Body of pancreas (tissue), 4 donors: ENCODE measurements around the gene ZNF507. TPM values are rescaled to one million over a fixed set of nuclear protein-coding genes. Genes with fewer than 3 reads are reported as not detected.
"Not testable (repeated sequence)": the region's sequence is repeated elsewhere in the genome, so short reads cannot be mapped to it uniquely, and the experiment has no call there.

Experiments used
- ATAC-seq: fragments of 150-250 bp; one replicate; pipeline ENCODE4 v1.9.1; 2016
- DNase-seq, 4 donors: peaks; one replicate each; pipeline ENCODE4 v3.0.0-alpha.2; 2019
- H3K27ac ChIP-seq, 4 donors: fragments of 200-600 bp; sonication (generic); 1 replicate in 3 of 4; 2 replicates in 1 of 4; pipeline versions ENCODE4 v1.5.1 to v1.6.1; 2016 to 2019; ENCODE audit warnings: mild to moderate bottlenecking in 1 of 4, mixed read lengths in 1 of 4, moderate library complexity in 1 of 4
- H3K27me3 ChIP-seq, 2 donors: fragments of 200-600 bp; sonication (generic); one replicate each; pipeline ENCODE4 v1.6.0; 2016; ENCODE audit warnings: mild to moderate bottlenecking in 1 of 2
- H3K36me3 ChIP-seq, 2 donors: fragments of 200-600 bp; sonication (generic); replicated peaks in 1 of 2; 2 replicates each; pipeline ENCODE4 v1.5.1; 2016; ENCODE audit warnings: low read depth in 2 of 2; ENCODE audit not compliant: insufficient read depth in 1 of 2
- H3K4me1 ChIP-seq: fragments of 200-600 bp; sonication (generic); one replicate; pipeline ENCODE4 v1.6.0; 2016
- H3K4me3 ChIP-seq, 2 donors: fragments of 200-600 bp; sonication (generic); 1 replicate in 1 of 2; 2 replicates in 1 of 2; pipeline ENCODE4 v1.5.1; 2016 to 2019
- H3K9me3 ChIP-seq, 3 donors: fragments of 200-600 bp; sonication (generic); 1 replicate in 2 of 3; 2 replicates in 1 of 3; pipeline ENCODE4 v1.5.1; 2016
- CTCF ChIP-seq, 7 experiments: fragments of 450-650 bp in 4 of 7; fragments of 200-600 bp in 3 of 7; sonication (generic) in 3 of 7; IDR thresholded peaks; one replicate each; pipeline ENCODE4 v1.5.1; 2016 to 2019; ENCODE audit warnings: antibody characterized with exemption in 7 of 7
- POLR2A ChIP-seq, 3 donors: fragments of 450-650 bp; IDR thresholded peaks; one replicate each; pipeline ENCODE4 v1.6.1; 2016; ENCODE audit warnings: antibody characterized with exemption in 3 of 3, mild to moderate bottlenecking in 2 of 3
- WGBS, 2 donors: methylation state at CpG; one replicate each; pipeline ENCODE4 v1.1.5; 2017; 5-methylcytosine and 5-hydroxymethylcytosine counted together
- intact Hi-C: fragments of 100-400 bp; cut with DNase I; formaldehyde crosslinking; loops from one replicate; pipeline ENCODE4 v1.15.1; 2023
- total RNA-seq, 2 donors: library from RNA; depleted of rRNA; stranded (reverse); fragments of >200 nt; gene quantifications; one replicate each; pipeline ENCODE4 v1.1.0, GENCODE V29; 2016

The ZNF507 gene
- total RNA-seq, 2 donors from 2014 or later = 14.2 to 19.7 TPM

- Histone ChIP-seq H3K27me3 (no peaks in the 10 kb centered on the region), H3K36me3 (peaks cover 0 to 6% of the 10 kb centered on the region in 2 donors), H3K27ac (no peak overlapping the region), H3K4me1 (peaks cover 20% of the 10 kb centered on the region), H3K4me3 (no peak overlapping the region), H3K9me3 (no peaks in the 10 kb centered on the region)
- 91 to 93% methylated on average over 3 of the region's 3 CpGs for WGBS, 2 donors
- intact Hi-C loops = no loop called here
- no peak for ATAC-seq
- TF ChIP-seq CTCF (IDR thresholded peaks at IDR 0.05) (no peak), POLR2A (IDR thresholded peaks at IDR 0.05) (no peak)
- no peak for DNase-seq
These were observed 22.6 kb downstream of the ZNF507 start for GRCh38 chr19:32367948-32368536.

- Histone ChIP-seq H3K9me3 (no peaks in the 10 kb centered on the region), H3K4me3 (no peak overlapping the region), H3K27ac (no peak overlapping the region), H3K4me1 (peaks cover 20% of the 10 kb centered on the region), H3K36me3 (peaks cover 0 to 6% of the 10 kb centered on the region in 2 donors), H3K27me3 (no peaks in the 10 kb centered on the region)
- DNase-seq (no peak), ATAC-seq (no peak)
- TF ChIP-seq POLR2A (IDR thresholded peaks at IDR 0.05) (no peak), CTCF (IDR thresholded peaks at IDR 0.05) (no peak)
- intact Hi-C loops = no loop called here
- WGBS, 2 donors = 29 to 34% methylated on average over 2 of the region's 2 CpGs
These were observed 23.4 kb downstream of the ZNF507 start for GRCh38 chr19:32368787-32369186.

GRCh38 chr19:32372726-32373517 lies 27.5 kb downstream of the ZNF507 start:
- Histone ChIP-seq H3K27me3 (no peaks in the 10 kb centered on the region), H3K4me1 (peaks cover 22% of the 10 kb centered on the region), H3K36me3 (no peaks in the 10 kb centered on the region), H3K9me3 (no peaks in the 10 kb centered on the region), H3K4me3 (no peak overlapping the region), H3K27ac (peak overlapping the region; percentile 43 to 78 (median 64))
- WGBS, 2 donors = 79 to 87% methylated on average over 7 of the region's 7 CpGs
- TF ChIP-seq CTCF (IDR thresholded peaks at IDR 0.05) = no peak
- no peak for TF ChIP-seq POLR2A (IDR thresholded peaks at IDR 0.05)
- intact Hi-C loops = no loop called here
- ATAC-seq = no peak
- DNase-seq = no peak

GRCh38 chr19:32373585-32374295 lies 28.3 kb downstream of the ZNF507 start:
- ATAC-seq = peak; percentile 99
- WGBS, 2 donors = 28 to 32% methylated on average over 10 of the region's 10 CpGs
- TF ChIP-seq CTCF (IDR thresholded peaks at IDR 0.05) (peak in 1 of 7 experiments; percentile 1), POLR2A (IDR thresholded peaks at IDR 0.05) (no peak)
- peak; percentile 44 to 86 (median 62) for DNase-seq
- Histone ChIP-seq H3K36me3 (no peaks in the 10 kb centered on the region), H3K4me3 (no peak overlapping the region), H3K4me1 (peaks cover 22% of the 10 kb centered on the region), H3K27ac (peak overlapping the region; percentile 43 to 78 (median 64)), H3K27me3 (no peaks in the 10 kb centered on the region), H3K9me3 (no peaks in the 10 kb centered on the region)
- intact Hi-C loops = no loop called here

- ATAC-seq, DNase-seq, H3K9me3 ChIP-seq, intact Hi-C loops, H3K36me3 ChIP-seq, H3K27me3 ChIP-seq, H3K4me3 ChIP-seq: not testable (repeated sequence)
- Histone ChIP-seq H3K27ac (peak overlapping the region in 3 of 4 donors; percentile 11 to 78 (median 72)), H3K4me1 (peaks cover 22% of the 10 kb centered on the region)
- 64 to 72% methylated on average over 3 of the region's 3 CpGs for WGBS, 2 donors
These were observed 29.0 kb downstream of the ZNF507 start for GRCh38 chr19:32374362-32374761.
